Measurements from ENCODE around the gene HOTAIR. TPM values are rescaled to one million over a fixed set of nuclear protein-coding genes. Genes with fewer than 3 reads are reported as not detected.

The HOTAIR gene
- total and polyA plus RNA-seq, 2 donors (not counting 3 experiments of a cell fraction or from before 2014, with no cell fraction given): not detected

- CTCF ChIA-PET: interaction anchor here (0.9 to 2.1 kb wide), 7 partner anchors 9 to 185 kb away, joined by 3 to 19 read pairs (median 5); partner anchors contain the start of gene HOXC5
- H3K4me1 ChIP-seq (ENCODE audit: control insufficient read depth, extremely low read depth, insufficient read depth, low read length): peaks cover 3% of the 10 kb centered on the region
- FAIRE-seq: no peak
- intact Hi-C loops (cut with micrococcal nuclease): no loop called here
- no peaks in the 10 kb centered on the region for H4K20me1 ChIP-seq (replicated peaks; ENCODE audit: control insufficient read depth, extremely low read depth, insufficient read depth, low read length)
- H3K9me1 ChIP-seq (replicated peaks; ENCODE audit: control insufficient read depth, extremely low read depth, insufficient read depth, low read length): no peaks in the 10 kb centered on the region
- DNase-seq (ENCODE audit: low read depth, low spot score): no peak
- no peaks in the 10 kb centered on the region for H3K79me2 ChIP-seq (ENCODE audit: control insufficient read depth, insufficient read depth, low read length)
- H3K27me3 ChIP-seq (ENCODE audit: control insufficient read depth in 2 of 2, insufficient read depth in 2 of 2, low read length in 2 of 2): peaks cover 84 to 94% of the 10 kb centered on the region in 2 experiments
- dilution Hi-C loops (cut with MboI; ENCODE audit: extremely low pct_ligation_motif_present, low sequenced_read_pairs): no loop called here
- H2AFZ ChIP-seq (ENCODE audit: low read depth, low read length): no peak overlapping the region
- H3K4me2 ChIP-seq (ENCODE audit: insufficient read depth, low read length): no peak overlapping the region
- H3K36me3 ChIP-seq (ENCODE audit: control insufficient read depth in 2 of 2, extremely low read depth in 1 of 2, insufficient read depth in 2 of 2, low read length in 2 of 2): no peaks in the 10 kb centered on the region
- H3K4me3 ChIP-seq (replicated peaks in 1 of 3; ENCODE audit: insufficient read depth in 1 of 3, low read depth in 1 of 3, low read length in 3 of 3): no peak overlapping the region
- no peaks in the 10 kb centered on the region for H3K9me3 ChIP-seq (replicated peaks; ENCODE audit: control insufficient read depth, insufficient read depth, low read length)
- no TSS peak for BruUV-seq (replicated peaks)
- no peak for TF ChIP-seq EZH2 (IDR thresholded peaks at IDR 0.05; ENCODE audit: borderline replicate concordance, low read depth, low read length, severe bottlenecking)
- no peak for TF ChIP-seq MAX (IDR thresholded peaks at IDR 0.05; ENCODE audit: insufficient read depth, insufficient read length)
- TF ChIP-seq POLR2AphosphoS5 (IDR thresholded peaks at IDR 0.05; ENCODE audit: insufficient read depth, low read depth, low read length): no peak
- TF ChIP-seq FOS (IDR thresholded peaks at IDR 0.05; ENCODE audit: borderline replicate concordance, insufficient read depth, low read length): no peak
- no peak for TF ChIP-seq POLR2A (IDR thresholded peaks at IDR 0.05; ENCODE audit: low read depth, low read length)
- no peak for TF ChIP-seq GATA2 (IDR thresholded peaks at IDR 0.05; ENCODE audit: insufficient read depth, insufficient read length, low read depth, low read length)
- TF ChIP-seq MYC (IDR thresholded peaks at IDR 0.05; ENCODE audit: low read depth, low read length): no peak
- TF ChIP-seq CTCF (IDR thresholded peaks at IDR 0.05; ENCODE audit: extremely low read depth in 1 of 2, insufficient read depth in 1 of 2, low read depth in 1 of 2, low read length in 2 of 2): no peak
- TF ChIP-seq JUN (IDR thresholded peaks at IDR 0.05; ENCODE audit: borderline replicate concordance, insufficient read depth, insufficient read length, low read depth): no peak
- POLR2A ChIA-PET: no interaction called here
- no peak overlapping the region for H3K27ac ChIP-seq (ENCODE audit: insufficient read depth, low read depth, low read length)
- H3K9ac ChIP-seq (replicated peaks; ENCODE audit: extremely low read depth, insufficient read depth, low read length): no peak overlapping the region
Observed at GRCh38 chr12:54022960-54023884, 48.5 kb upstream of the HOTAIR start.
